Kidney epithelial cell (primary cell): ENCODE measurements around the gene UGT1A8. TPM values are rescaled to one million over a fixed set of nuclear protein-coding genes. Genes with fewer than 3 reads are reported as not detected.

Source experiments
- DNase-seq: peaks from one replicate; pipeline ENCODE4 v3.0.0-alpha.2; 2010; ENCODE audit warnings: low read depth
- H3K27me3 ChIP-seq: 2 replicates; pipeline ENCODE4 v1.6.0; 2011; ENCODE audit warnings: low read length; ENCODE audit not compliant: control insufficient read depth, insufficient read depth
- H3K36me3 ChIP-seq: 2 replicates; pipeline ENCODE4 v1.5.1; 2011; ENCODE audit warnings: low read length; ENCODE audit not compliant: control insufficient read depth, insufficient read depth
- H3K4me3 ChIP-seq: 2 replicates; pipeline ENCODE4 v1.5.1; 2011; ENCODE audit warnings: low read depth, mild to moderate bottlenecking, control low read depth, low read length
- CTCF ChIP-seq: IDR thresholded peaks from 2 replicates; pipeline ENCODE4 v1.5.1; 2011; ENCODE audit warnings: mild to moderate bottlenecking, moderate library complexity, low read length, control low read depth, inconsistent platforms; ENCODE audit not compliant: insufficient read depth, poor library complexity, severe bottlenecking
- total RNA-seq: library from RNA; depleted of rRNA; stranded (reverse); fragments of >200 nt; gene quantifications from 2 replicates; pipeline ENCODE4 v1.2.3, GENCODE V29; 2015

Gene UGT1A8
- total RNA-seq, 1 donor from 2014 or later: not detected

GRCh38 chr2:233803292-233803911 lies 186.0 kb downstream of the UGT1A8 start:
- no peak for TF ChIP-seq CTCF
- no peak for DNase-seq

GRCh38 chr2:233803994-233804393 lies 186.6 kb downstream of the UGT1A8 start:
- no peak for DNase-seq
- no peak for TF ChIP-seq CTCF
- H3K36me3 ChIP-seq: no peaks in the 10 kb centered on the region

More at GRCh38 chr2:233803292-233803911, 186.0 kb downstream of the UGT1A8 start:
- peaks cover 2% of the 10 kb centered on the region for H3K27me3 ChIP-seq
- H3K36me3 ChIP-seq: no peaks in the 10 kb centered on the region
- no peak overlapping the region for H3K4me3 ChIP-seq

GRCh38 chr2:233807215-233807865 lies 189.9 kb downstream of the UGT1A8 start:
- H3K27me3 ChIP-seq: peaks cover 2% of the 10 kb centered on the region
- H3K4me3 ChIP-seq: no peak overlapping the region
- no peaks in the 10 kb centered on the region for H3K36me3 ChIP-seq
- no peak for TF ChIP-seq CTCF
- DNase-seq: no peak

More at GRCh38 chr2:233803994-233804393, 186.6 kb downstream of the UGT1A8 start:
- Histone ChIP-seq H3K4me3 (no peak overlapping the region), H3K27me3 (peaks cover 2% of the 10 kb centered on the region)

GRCh38 chr2:233807966-233808935 lies 190.8 kb downstream of the UGT1A8 start:
- no peaks in the 10 kb centered on the region for H3K36me3 ChIP-seq
- no peak for DNase-seq
- no peak for TF ChIP-seq CTCF
- no peak overlapping the region for H3K4me3 ChIP-seq
- H3K27me3 ChIP-seq: no peaks in the 10 kb centered on the region

- no peak for DNase-seq
- no peak for TF ChIP-seq CTCF
- H3K27me3 ChIP-seq: no peaks in the 10 kb centered on the region
- H3K36me3 ChIP-seq: no peaks in the 10 kb centered on the region
- H3K4me3 ChIP-seq: no peak overlapping the region
Observed at GRCh38 chr2:233810385-233810784, 193.0 kb downstream of the UGT1A8 start.
